ENCODE results near the gene HERC5.

- TF ChIP-seq POLR2A (IDR thresholded peaks at IDR 0.05), result no peak
- no peak for TF ChIP-seq CTCF (IDR thresholded peaks at IDR 0.05)
Observed at GRCh38 chr4:88442689-88443191, 14.2 kb upstream of the HERC5 start.
